Measurements from ENCODE around the gene EML6.

Gene EML6

GRCh38 chr2:54964816-54965215, 241.4 kb downstream of the EML6 start:
- H3K4me3 ChIP-seq (ENCODE audit: low read length in 2 of 2): no peak overlapping the region
- peaks cover 2% of the 10 kb centered on the region for H3K4me1 ChIP-seq (ENCODE audit: control insufficient read depth, insufficient read depth, low read length)

GRCh38 chr2:54965425-54965824, 242.0 kb downstream of the EML6 start:
- Histone ChIP-seq H3K9me3 (ENCODE audit: control insufficient read depth in 2 of 2, low read length in 2 of 2) (no peaks in the 10 kb centered on the region), H3K9ac (ENCODE audit: low read length in 2 of 2) (no peak overlapping the region), H3K27ac (ENCODE audit: low read length) (no peak overlapping the region), H3K4me3 (ENCODE audit: low read length in 2 of 2) (no peak overlapping the region), H3K36me3 (ENCODE audit: control insufficient read depth in 2 of 2, insufficient read depth in 2 of 2, low read length in 2 of 2) (peaks cover 11 to 13% of the 10 kb centered on the region in 2 donors), H3K4me1 (ENCODE audit: control insufficient read depth, insufficient read depth, low read length) (no peaks in the 10 kb centered on the region), H3K27me3 (ENCODE audit: control insufficient read depth in 1 of 2, insufficient read depth in 2 of 2, low read length in 2 of 2) (no peaks in the 10 kb centered on the region)

More at GRCh38 chr2:54964816-54965215, 241.4 kb downstream of the EML6 start:
- Histone ChIP-seq H3K27me3 (ENCODE audit: control insufficient read depth in 1 of 2, insufficient read depth in 2 of 2, low read length in 2 of 2) (no peaks in the 10 kb centered on the region), H3K9ac (ENCODE audit: low read length in 2 of 2) (no peak overlapping the region), H3K36me3 (ENCODE audit: control insufficient read depth in 2 of 2, insufficient read depth in 2 of 2, low read length in 2 of 2) (peaks cover 8 to 11% of the 10 kb centered on the region in 2 donors), H3K9me3 (ENCODE audit: control insufficient read depth in 2 of 2, low read length in 2 of 2) (no peaks in the 10 kb centered on the region), H3K27ac (ENCODE audit: low read length) (no peak overlapping the region)

GRCh38 chr2:54966165-54966832, 242.8 kb downstream of the EML6 start:
- H3K27ac ChIP-seq (ENCODE audit: low read length): no peak overlapping the region
- no peak overlapping the region for H3K9ac ChIP-seq (ENCODE audit: low read length in 2 of 2)
- H3K36me3 ChIP-seq (ENCODE audit: control insufficient read depth in 2 of 2, insufficient read depth in 2 of 2, low read length in 2 of 2): peaks cover 13 to 17% of the 10 kb centered on the region in 2 donors
- no peak overlapping the region for H3K4me3 ChIP-seq (ENCODE audit: low read length in 2 of 2)
- H3K4me1 ChIP-seq (ENCODE audit: control insufficient read depth, insufficient read depth, low read length): no peaks in the 10 kb centered on the region
- H3K9me3 ChIP-seq (ENCODE audit: control insufficient read depth in 2 of 2, low read length in 2 of 2): no peaks in the 10 kb centered on the region
- no peaks in the 10 kb centered on the region for H3K27me3 ChIP-seq (ENCODE audit: control insufficient read depth in 1 of 2, insufficient read depth in 2 of 2, low read length in 2 of 2)

GRCh38 chr2:54966837-54967236, 243.4 kb downstream of the EML6 start:
- Histone ChIP-seq H3K4me3 (ENCODE audit: low read length in 2 of 2) (no peak overlapping the region), H3K27ac (ENCODE audit: low read length) (no peak overlapping the region), H3K27me3 (ENCODE audit: control insufficient read depth in 1 of 2, insufficient read depth in 2 of 2, low read length in 2 of 2) (no peaks in the 10 kb centered on the region), H3K4me1 (ENCODE audit: control insufficient read depth, insufficient read depth, low read length) (no peaks in the 10 kb centered on the region), H3K9ac (ENCODE audit: low read length in 2 of 2) (no peak overlapping the region), H3K36me3 (ENCODE audit: control insufficient read depth in 2 of 2, insufficient read depth in 2 of 2, low read length in 2 of 2) (peaks cover 13 to 17% of the 10 kb centered on the region in 2 donors), H3K9me3 (ENCODE audit: control insufficient read depth in 2 of 2, low read length in 2 of 2) (no peaks in the 10 kb centered on the region)

- no peaks in the 10 kb centered on the region for H3K4me1 ChIP-seq (ENCODE audit: control insufficient read depth, insufficient read depth, low read length)
- H3K9ac ChIP-seq (ENCODE audit: low read length in 2 of 2): no peak overlapping the region
Observed at GRCh38 chr2:54967269-54967668, 243.8 kb downstream of the EML6 start.

GRCh38 chr2:54967759-54968365, 244.4 kb downstream of the EML6 start:
- no peak overlapping the region for H3K27ac ChIP-seq (ENCODE audit: low read length)
- H3K4me3 ChIP-seq (ENCODE audit: low read length in 2 of 2): no peak overlapping the region
- no peaks in the 10 kb centered on the region for H3K9me3 ChIP-seq (ENCODE audit: control insufficient read depth in 2 of 2, low read length in 2 of 2)
- H3K36me3 ChIP-seq (ENCODE audit: control insufficient read depth in 2 of 2, insufficient read depth in 2 of 2, low read length in 2 of 2): peaks cover 13 to 17% of the 10 kb centered on the region in 2 donors
- no peaks in the 10 kb centered on the region for H3K27me3 ChIP-seq (ENCODE audit: control insufficient read depth in 1 of 2, insufficient read depth in 2 of 2, low read length in 2 of 2)
- no peaks in the 10 kb centered on the region for H3K4me1 ChIP-seq (ENCODE audit: control insufficient read depth, insufficient read depth, low read length)
- H3K9ac ChIP-seq (ENCODE audit: low read length in 2 of 2): no peak overlapping the region

More at GRCh38 chr2:54967269-54967668, 243.8 kb downstream of the EML6 start:
- no peak overlapping the region for H3K27ac ChIP-seq (ENCODE audit: low read length)
- H3K4me3 ChIP-seq (ENCODE audit: low read length in 2 of 2): no peak overlapping the region
- H3K9me3 ChIP-seq (ENCODE audit: control insufficient read depth in 2 of 2, low read length in 2 of 2): no peaks in the 10 kb centered on the region
- H3K27me3 ChIP-seq (ENCODE audit: control insufficient read depth in 1 of 2, insufficient read depth in 2 of 2, low read length in 2 of 2): no peaks in the 10 kb centered on the region
- H3K36me3 ChIP-seq (ENCODE audit: control insufficient read depth in 2 of 2, insufficient read depth in 2 of 2, low read length in 2 of 2): peaks cover 13 to 17% of the 10 kb centered on the region in 2 donors

- H3K27ac ChIP-seq (ENCODE audit: low read length): no peak overlapping the region
- no peaks in the 10 kb centered on the region for H3K4me1 ChIP-seq (ENCODE audit: control insufficient read depth, insufficient read depth, low read length)
- H3K4me3 ChIP-seq (ENCODE audit: low read length in 2 of 2): no peak overlapping the region
- H3K36me3 ChIP-seq (ENCODE audit: control insufficient read depth in 2 of 2, insufficient read depth in 2 of 2, low read length in 2 of 2): peaks cover 13 to 21% of the 10 kb centered on the region in 2 donors
- H3K27me3 ChIP-seq (ENCODE audit: control insufficient read depth in 1 of 2, insufficient read depth in 2 of 2, low read length in 2 of 2): no peaks in the 10 kb centered on the region
- no peak overlapping the region for H3K9ac ChIP-seq (ENCODE audit: low read length in 2 of 2)
- no peaks in the 10 kb centered on the region for H3K9me3 ChIP-seq (ENCODE audit: control insufficient read depth in 2 of 2, low read length in 2 of 2)
Observed at GRCh38 chr2:54968561-54969218, 245.2 kb downstream of the EML6 start.

GRCh38 chr2:54969295-54969939, 246.0 kb downstream of the EML6 start:
- no peak overlapping the region for H3K27ac ChIP-seq (ENCODE audit: low read length)
- H3K36me3 ChIP-seq (ENCODE audit: control insufficient read depth in 2 of 2, insufficient read depth in 2 of 2, low read length in 2 of 2): peaks cover 13 to 21% of the 10 kb centered on the region in 2 donors

GRCh38 chr2:54969940-54970338, 246.5 kb downstream of the EML6 start:
- no peak overlapping the region for H3K27ac ChIP-seq (ENCODE audit: low read length)
- H3K27me3 ChIP-seq (ENCODE audit: control insufficient read depth in 1 of 2, insufficient read depth in 2 of 2, low read length in 2 of 2): no peaks in the 10 kb centered on the region
- peaks cover 13 to 21% of the 10 kb centered on the region in 2 donors for H3K36me3 ChIP-seq (ENCODE audit: control insufficient read depth in 2 of 2, insufficient read depth in 2 of 2, low read length in 2 of 2)
- no peak overlapping the region for H3K4me3 ChIP-seq (ENCODE audit: low read length in 2 of 2)
- H3K9ac ChIP-seq (ENCODE audit: low read length in 2 of 2): no peak overlapping the region
- no peaks in the 10 kb centered on the region for H3K4me1 ChIP-seq (ENCODE audit: control insufficient read depth, insufficient read depth, low read length)
- no peaks in the 10 kb centered on the region for H3K9me3 ChIP-seq (ENCODE audit: control insufficient read depth in 2 of 2, low read length in 2 of 2)

More at GRCh38 chr2:54969295-54969939, 246.0 kb downstream of the EML6 start:
- Histone ChIP-seq H3K9ac (ENCODE audit: low read length in 2 of 2) (no peak overlapping the region), H3K4me1 (ENCODE audit: control insufficient read depth, insufficient read depth, low read length) (no peaks in the 10 kb centered on the region), H3K4me3 (ENCODE audit: low read length in 2 of 2) (no peak overlapping the region), H3K27me3 (ENCODE audit: control insufficient read depth in 1 of 2, insufficient read depth in 2 of 2, low read length in 2 of 2) (no peaks in the 10 kb centered on the region), H3K9me3 (ENCODE audit: control insufficient read depth in 2 of 2, low read length in 2 of 2) (no peaks in the 10 kb centered on the region)

- no peak overlapping the region for H3K4me3 ChIP-seq (ENCODE audit: low read length in 2 of 2)
- H3K9ac ChIP-seq (ENCODE audit: low read length in 2 of 2): no peak overlapping the region
- H3K4me1 ChIP-seq (ENCODE audit: control insufficient read depth, insufficient read depth, low read length): peaks cover 13% of the 10 kb centered on the region
- H3K27me3 ChIP-seq (ENCODE audit: control insufficient read depth in 1 of 2, insufficient read depth in 2 of 2, low read length in 2 of 2): no peaks in the 10 kb centered on the region
- H3K36me3 ChIP-seq (ENCODE audit: control insufficient read depth in 2 of 2, insufficient read depth in 2 of 2, low read length in 2 of 2): peaks cover under 1 to 10% of the 10 kb centered on the region in 2 donors
- H3K27ac ChIP-seq (ENCODE audit: low read length): no peak overlapping the region
- no peaks in the 10 kb centered on the region for H3K9me3 ChIP-seq (ENCODE audit: control insufficient read depth in 2 of 2, low read length in 2 of 2)
Observed at GRCh38 chr2:54975175-54975574, 251.7 kb downstream of the EML6 start.
